Gastroesophageal sphincter (tissue), 4 donors: ENCODE data around the gene KIAA0825. TPM values are rescaled to one million over a fixed set of nuclear protein-coding genes. Genes with fewer than 3 reads are reported as not detected.
"Not testable (repeated sequence)": the region's sequence is repeated elsewhere in the genome, so short reads cannot be mapped to it uniquely, and the experiment has no call there.

Experiments
- ATAC-seq: fragments of 150-250 bp; one replicate; pipeline ENCODE4 v1.9.1; 2016; ENCODE audit warnings: mild to moderate bottlenecking, moderate library complexity
- H3K27ac ChIP-seq, 4 donors: fragments of 200-600 bp; sonication (generic) in 3 of 4; 1 replicate in 3 of 4; 2 replicates in 1 of 4; pipeline ENCODE4 v1.5.1; 2016 to 2019
- H3K27me3 ChIP-seq: fragments of 200-600 bp; sonication (generic); one replicate; pipeline ENCODE4 v1.5.1; 2019
- H3K36me3 ChIP-seq, 2 donors: fragments of 200-600 bp; sonication (generic); one replicate each; pipeline ENCODE4 v1.5.1; 2019; ENCODE audit warnings: control low read depth in 1 of 2
- H3K4me1 ChIP-seq, 3 donors: fragments of 200-600 bp; sonication (generic); 1 replicate in 2 of 3; 2 replicates in 1 of 3; pipeline ENCODE4 v1.5.1; 2016 to 2019; ENCODE audit warnings: control low read depth in 2 of 3
- H3K4me3 ChIP-seq, 2 donors: fragments of 200-600 bp; sonication (generic); one replicate each; pipeline ENCODE4 v1.5.1; 2019; ENCODE audit warnings: mild to moderate bottlenecking in 1 of 2, moderate library complexity in 1 of 2
- H3K9me3 ChIP-seq, 3 donors: fragments of 200-600 bp; sonication (generic); one replicate each; pipeline ENCODE4 v1.5.1; 2017 to 2019; ENCODE audit warnings: control low read depth in 2 of 3
- EP300 ChIP-seq: sonication (generic); formaldehyde crosslinking; IDR thresholded peaks from one replicate; pipeline ENCODE4 v1.6.1; 2017; ENCODE audit warnings: antibody characterized with exemption, mild to moderate bottlenecking
- POLR2A ChIP-seq, 2 donors: fragments of 450-650 bp; IDR thresholded peaks; one replicate each; pipeline ENCODE4 v1.6.1; 2017; ENCODE audit warnings: antibody characterized with exemption in 2 of 2, mild to moderate bottlenecking in 2 of 2, moderate library complexity in 1 of 2
- POLR2AphosphoS5 ChIP-seq: sonication (generic); formaldehyde crosslinking; IDR thresholded peaks from one replicate; pipeline ENCODE4 v1.6.1; 2017; ENCODE audit warnings: antibody characterized with exemption
- WGBS, 2 donors: methylation state at CpG; one replicate each; pipeline ENCODE4 v1.1.5; 2018; ENCODE audit warnings: low coverage in 1 of 2; 5-methylcytosine and 5-hydroxymethylcytosine counted together
- total RNA-seq, 4 donors: library from RNA; depleted of rRNA; stranded (reverse); fragments of >200 nt; gene quantifications; one replicate each; pipeline ENCODE4 v1.1.0, GENCODE V29; 2016
- TF ChIP-seq, protein P1 (sequence below), 4 experiments: fragments of 200-600 bp in 2 of 4; fragments of 450-650 bp in 2 of 4; sonication (generic) in 1 of 4; IDR thresholded peaks; one replicate each; pipeline ENCODE4 v1.5.1; 2017 to 2019; ENCODE audit warnings: antibody characterized with exemption in 4 of 4, mild to moderate bottlenecking in 2 of 4, moderate library complexity in 2 of 4

The KIAA0825 gene
- total RNA-seq, 4 donors from 2014 or later = 3.0 to 7.9 (median 4.8) TPM

DNA sequence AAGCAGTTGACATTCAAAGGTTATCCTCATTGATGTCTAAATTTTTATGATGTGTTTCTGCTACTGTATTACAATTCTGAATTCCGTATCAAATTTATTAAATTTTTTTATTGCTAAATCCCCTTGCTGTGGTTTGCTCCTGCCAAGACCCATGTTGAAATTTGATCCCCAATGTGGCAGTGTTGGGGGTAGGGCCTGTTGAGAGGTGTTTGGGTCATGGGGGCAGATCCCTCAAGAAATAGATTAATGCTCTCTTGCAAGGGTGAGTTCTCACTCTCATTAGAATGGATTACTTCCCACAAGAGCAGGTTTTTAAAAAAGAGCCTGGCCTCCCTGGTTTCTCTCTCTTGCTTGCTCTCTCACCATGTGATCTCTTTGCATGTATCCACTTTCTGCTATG lies 442.5 kb downstream of the KIAA0825 start:
- TF ChIP-seq, protein P1, sequence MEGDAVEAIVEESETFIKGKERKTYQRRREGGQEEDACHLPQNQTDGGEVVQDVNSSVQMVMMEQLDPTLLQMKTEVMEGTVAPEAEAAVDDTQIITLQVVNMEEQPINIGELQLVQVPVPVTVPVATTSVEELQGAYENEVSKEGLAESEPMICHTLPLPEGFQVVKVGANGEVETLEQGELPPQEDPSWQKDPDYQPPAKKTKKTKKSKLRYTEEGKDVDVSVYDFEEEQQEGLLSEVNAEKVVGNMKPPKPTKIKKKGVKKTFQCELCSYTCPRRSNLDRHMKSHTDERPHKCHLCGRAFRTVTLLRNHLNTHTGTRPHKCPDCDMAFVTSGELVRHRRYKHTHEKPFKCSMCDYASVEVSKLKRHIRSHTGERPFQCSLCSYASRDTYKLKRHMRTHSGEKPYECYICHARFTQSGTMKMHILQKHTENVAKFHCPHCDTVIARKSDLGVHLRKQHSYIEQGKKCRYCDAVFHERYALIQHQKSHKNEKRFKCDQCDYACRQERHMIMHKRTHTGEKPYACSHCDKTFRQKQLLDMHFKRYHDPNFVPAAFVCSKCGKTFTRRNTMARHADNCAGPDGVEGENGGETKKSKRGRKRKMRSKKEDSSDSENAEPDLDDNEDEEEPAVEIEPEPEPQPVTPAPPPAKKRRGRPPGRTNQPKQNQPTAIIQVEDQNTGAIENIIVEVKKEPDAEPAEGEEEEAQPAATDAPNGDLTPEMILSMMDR (IDR thresholded peaks at IDR 0.05) = no peak
- TF ChIP-seq POLR2A (IDR thresholded peaks at IDR 0.05) (no peak), EP300 (no peak), POLR2AphosphoS5 (no peak)
- 92 to 100% methylated on average over 1 of the region's 1 CpG for WGBS, 2 donors

DNA sequence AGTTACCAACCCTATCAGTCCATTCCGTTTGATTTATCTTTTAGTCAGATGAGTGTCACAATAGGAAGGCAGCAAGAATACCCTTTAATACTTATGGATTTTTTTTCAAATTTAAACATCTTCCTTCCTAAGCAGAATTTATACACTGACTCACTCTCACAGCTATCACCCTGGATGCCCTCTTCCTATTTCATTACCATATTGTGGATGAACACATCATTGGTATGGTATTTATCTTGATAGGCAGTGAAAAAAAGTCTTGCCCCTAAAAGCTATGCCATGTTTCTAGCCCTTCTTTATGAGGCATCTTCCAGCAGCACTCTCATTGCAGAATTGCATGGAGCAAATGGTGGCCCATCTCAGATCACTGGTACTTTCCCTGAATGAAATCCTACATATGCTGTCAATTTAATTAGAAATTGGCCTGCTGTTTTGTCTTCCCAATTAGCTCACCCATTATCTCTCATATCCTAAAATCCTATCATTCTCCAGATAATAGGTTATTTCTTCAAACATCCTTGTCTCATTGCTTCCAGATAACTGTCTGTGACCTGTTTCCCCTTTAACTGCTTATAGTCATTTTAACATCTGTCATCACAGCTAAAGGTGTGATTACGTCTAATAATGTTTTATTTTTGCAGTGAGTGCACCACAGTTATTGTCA lies 443.5 kb downstream of the KIAA0825 start:
- TF ChIP-seq POLR2AphosphoS5 = no peak
- TF ChIP-seq, protein P1 (IDR thresholded peaks at IDR 0.05) = no peak
- TF ChIP-seq EP300 = no peak
- no peak for TF ChIP-seq POLR2A (IDR thresholded peaks at IDR 0.05)
- Histone ChIP-seq H3K27me3 (no peaks in the 10 kb centered on the region), H3K4me1 (no peaks in the 10 kb centered on the region), H3K27ac (no peak overlapping the region), H3K4me3 (no peak overlapping the region), H3K36me3 (no peaks in the 10 kb centered on the region), H3K9me3 (no peaks in the 10 kb centered on the region)
- no peak for ATAC-seq
- WGBS, 2 donors = 77 to 94% methylated on average over 2 of the region's 2 CpGs

More for the DNA sequence above, 442.5 kb downstream of the KIAA0825 start:
- Histone ChIP-seq H3K27me3 (no peaks in the 10 kb centered on the region), H3K4me1 (no peaks in the 10 kb centered on the region), H3K27ac (no peak overlapping the region), H3K4me3 (no peak overlapping the region), H3K36me3 (no peaks in the 10 kb centered on the region), H3K9me3 (no peaks in the 10 kb centered on the region)
- ATAC-seq = no peak

DNA sequence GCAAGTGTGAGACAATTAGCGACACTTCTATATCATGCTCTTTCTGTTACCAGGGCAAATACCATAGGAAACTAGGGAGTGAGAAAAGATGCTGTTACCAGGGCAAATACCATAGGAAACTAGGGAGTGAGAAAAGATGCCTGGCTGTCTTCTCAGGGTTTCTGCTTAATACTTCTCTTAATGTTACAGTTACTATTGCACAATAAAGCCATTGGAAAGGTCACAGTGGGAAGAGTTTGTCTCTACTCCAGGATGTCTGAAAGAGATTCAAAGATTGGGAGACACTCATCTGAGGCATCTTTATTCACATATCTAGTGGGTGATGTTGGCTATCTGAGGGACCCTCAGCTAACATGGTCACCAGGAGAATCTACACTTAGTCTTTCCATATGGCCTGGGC lies 445.3 kb downstream of the KIAA0825 start:
- no peaks in the 10 kb centered on the region for H3K27me3 ChIP-seq
- no peaks in the 10 kb centered on the region for H3K9me3 ChIP-seq
- no peaks in the 10 kb centered on the region for H3K36me3 ChIP-seq
- no peak for TF ChIP-seq POLR2A (IDR thresholded peaks at IDR 0.05)
- TF ChIP-seq EP300 = no peak
- no peak for TF ChIP-seq POLR2AphosphoS5
- TF ChIP-seq, protein P1 (IDR thresholded peaks at IDR 0.05) = no peak
- ATAC-seq = no peak
- H3K4me3 ChIP-seq = no peak overlapping the region
- no peak overlapping the region for H3K27ac ChIP-seq
- 95 to 100% methylated on average over 1 of the region's 1 CpG for WGBS, 2 donors
- H3K4me1 ChIP-seq = no peaks in the 10 kb centered on the region

DNA sequence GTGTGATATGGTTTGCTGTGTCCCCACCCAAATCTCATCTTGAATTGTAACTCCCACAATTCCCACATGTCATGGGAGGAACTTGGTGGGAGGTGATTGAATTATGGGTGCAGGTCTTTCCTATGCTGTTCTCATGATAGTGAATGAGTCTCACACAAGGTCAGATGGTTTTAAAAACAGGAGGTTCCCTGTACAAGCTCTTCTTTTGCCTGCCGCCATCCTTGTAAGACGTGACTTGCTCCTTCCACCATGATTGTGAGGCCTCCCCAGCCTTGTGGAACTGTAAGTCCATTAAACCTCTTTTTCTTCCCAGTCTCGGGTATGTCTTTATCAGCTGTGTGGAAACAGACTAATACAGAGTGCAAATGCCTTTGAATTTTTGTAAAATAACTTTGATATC lies 447.3 kb downstream of the KIAA0825 start:
- H3K4me1 ChIP-seq, ATAC-seq: not testable (repeated sequence)
- WGBS, 2 donors = 96 to 100% methylated on average over 1 to 3 of the region's 3 CpGs

DNA sequence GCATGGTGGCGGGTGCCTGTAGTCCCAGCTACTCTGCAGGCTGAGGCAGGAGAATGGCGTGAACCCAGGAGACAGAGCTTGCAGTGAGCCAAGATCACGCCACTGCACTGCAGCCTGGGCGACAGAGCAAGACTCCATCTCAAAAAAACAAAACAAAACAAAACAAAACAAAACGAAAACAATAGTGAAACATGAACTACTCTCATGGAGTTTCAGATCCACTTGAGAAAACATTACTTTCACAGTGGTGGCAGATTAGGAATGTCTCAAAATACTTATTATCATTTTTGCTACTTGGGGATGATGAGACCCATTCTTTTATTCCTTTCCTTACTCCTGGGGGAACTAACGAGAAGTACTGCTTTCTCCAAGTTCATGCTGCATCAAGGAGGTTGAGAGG lies 448.2 kb downstream of the KIAA0825 start:
- H3K27ac ChIP-seq, H3K9me3 ChIP-seq, H3K27me3 ChIP-seq, H3K4me1 ChIP-seq, ATAC-seq, H3K4me3 ChIP-seq, H3K36me3 ChIP-seq: not testable (repeated sequence)
- 86 to 95% methylated on average over 3 to 6 of the region's 6 CpGs for WGBS, 2 donors

More for the DNA sequence above, 447.3 kb downstream of the KIAA0825 start:
- H3K36me3 ChIP-seq, H3K9me3 ChIP-seq, H3K27ac ChIP-seq, H3K4me3 ChIP-seq, H3K27me3 ChIP-seq: not testable (repeated sequence)

DNA sequence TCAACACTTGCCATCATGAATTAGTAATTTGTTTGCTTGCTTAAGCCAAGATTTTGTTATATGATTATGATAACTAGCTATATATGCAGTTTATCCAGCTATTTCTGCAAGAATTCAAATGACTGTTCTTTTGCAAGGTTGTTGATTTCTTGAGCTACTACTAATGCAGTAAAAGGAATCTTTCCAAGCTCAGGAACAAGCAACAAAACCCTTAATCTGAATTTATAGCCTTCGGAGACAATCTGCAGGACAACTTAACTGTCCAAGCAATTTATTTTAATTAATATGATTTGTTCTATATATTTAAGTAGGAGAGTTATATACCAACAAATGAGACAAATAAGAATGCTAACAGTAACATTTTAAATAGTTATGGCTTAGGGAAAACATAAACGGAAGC lies 450.3 kb downstream of the KIAA0825 start:
- Histone ChIP-seq H3K27me3 (no peaks in the 10 kb centered on the region), H3K4me3 (no peak overlapping the region), H3K36me3 (no peaks in the 10 kb centered on the region), H3K27ac (no peak overlapping the region), H3K4me1 (no peaks in the 10 kb centered on the region), H3K9me3 (peaks cover 0 to 10% (median 0%) of the 10 kb centered on the region in 3 donors)
- TF ChIP-seq, protein P1 (IDR thresholded peaks at IDR 0.05) = no peak
- TF ChIP-seq EP300 (no peak), POLR2A (IDR thresholded peaks at IDR 0.05) (no peak), POLR2AphosphoS5 (no peak)
- 75 to 90% methylated on average over 2 of the region's 2 CpGs for WGBS, 2 donors
- ATAC-seq = no peak
